PC-9 (cell line): ENCODE results near the gene PCDHGB5.

ENCODE experiments used
- CTCF ChIP-seq: fragments of 200-600 bp; sonication (generic); conservative IDR thresholded peaks from 2 replicates; pipeline ENCODE4 v1.6.1; 2017; ENCODE audit warnings: mixed run types, antibody characterized with exemption, mild to moderate bottlenecking, moderate library complexity
- EZH2 ChIP-seq: fragments of 200-600 bp; sonication (generic); IDR thresholded peaks from 2 replicates; pipeline ENCODE4 v1.8.0; 2017; ENCODE audit warnings: antibody characterized with exemption, low read depth

DNA sequence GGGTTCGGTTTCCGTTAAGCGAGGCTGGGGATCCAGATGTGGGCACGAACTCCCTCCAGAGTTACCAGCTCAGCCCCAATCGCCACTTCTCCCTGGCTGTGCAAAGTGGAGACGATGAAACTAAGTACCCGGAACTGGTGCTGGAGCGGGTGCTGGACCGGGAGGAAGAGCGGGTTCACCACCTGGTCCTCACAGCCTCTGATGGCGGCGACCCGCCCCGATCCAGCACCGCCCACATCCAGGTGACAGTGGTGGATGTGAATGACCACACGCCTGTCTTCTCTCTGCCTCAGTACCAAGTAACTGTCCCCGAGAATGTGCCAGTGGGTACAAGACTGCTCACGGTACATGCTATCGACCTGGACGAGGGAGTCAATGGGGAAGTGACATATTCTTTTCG, 14.4 kb upstream of the PCDHGB5 start:
- TF ChIP-seq CTCF (no peak), EZH2 (no peak)
